Transverse colon (tissue), 4 donors: ENCODE results near the gene SGTB. TPM values are rescaled to one million over a fixed set of nuclear protein-coding genes. Genes with fewer than 3 reads are reported as not detected.

Experiments
- DNase-seq: peaks from one replicate; pipeline ENCODE4 v3.0.0-alpha.2; 2019
- H3K27ac ChIP-seq, 4 donors: fragments of 200-600 bp; sonication (generic); 2 replicates each; pipeline ENCODE4 v1.5.1; 2016 to 2018; ENCODE audit warnings: inconsistent platforms in 4 of 4
- H3K27me3 ChIP-seq: fragments of 200-600 bp; sonication (generic); 2 replicates; pipeline ENCODE4 v1.5.1; 2017; ENCODE audit warnings: inconsistent platforms
- H3K36me3 ChIP-seq, 4 donors: fragments of 200-600 bp; sonication (generic); 2 replicates each; pipeline ENCODE4 v1.5.1; 2017 to 2019; ENCODE audit warnings: inconsistent platforms in 4 of 4
- H3K4me1 ChIP-seq, 4 donors: fragments of 200-600 bp; sonication (generic); 2 replicates each; pipeline ENCODE4 v1.5.1; 2017 to 2020; ENCODE audit warnings: inconsistent platforms in 4 of 4
- H3K4me3 ChIP-seq, 4 donors: fragments of 200-600 bp; sonication (generic); 1 replicate in 1 of 4; 2 replicates in 3 of 4; pipeline versions ENCODE4 v1.5.1 to v1.6.1; 2017 to 2019; ENCODE audit warnings: inconsistent platforms in 4 of 4
- H3K9me3 ChIP-seq, 2 donors: fragments of 200-600 bp; sonication (generic); 2 replicates each; pipeline ENCODE4 v1.5.1; 2017 to 2019; ENCODE audit warnings: inconsistent platforms in 2 of 2
- CTCF ChIP-seq, 5 experiments: fragments of 200-600 bp in 3 of 5; fragments of 450-650 bp in 2 of 5; sonication (generic) in 3 of 5; IDR thresholded peaks; 1 replicate in 2 of 5; 2 replicates in 3 of 5; pipeline ENCODE4 v1.5.1; 2016 to 2017; ENCODE audit warnings: antibody characterized with exemption in 5 of 5, inconsistent platforms in 3 of 5, mild to moderate bottlenecking in 2 of 5, moderate library complexity in 1 of 5
- EP300 ChIP-seq: sonication (generic); formaldehyde crosslinking; IDR thresholded peaks from one replicate; pipeline ENCODE4 v1.6.1; 2017; ENCODE audit warnings: antibody characterized with exemption, low read depth
- POLR2A ChIP-seq: fragments of 450-650 bp; IDR thresholded peaks from one replicate; pipeline ENCODE4 v1.6.1; 2016; ENCODE audit warnings: antibody characterized with exemption, mild to moderate bottlenecking, moderate library complexity
- POLR2AphosphoS5 ChIP-seq, 3 donors: sonication (generic); formaldehyde crosslinking; IDR thresholded peaks; one replicate each; pipeline ENCODE4 v1.6.1; 2016; ENCODE audit warnings: antibody characterized with exemption in 3 of 3
- WGBS, 2 donors: methylation state at CpG; one replicate each; pipeline ENCODE4 v1.1.5; 2018; ENCODE audit warnings: low coverage in 1 of 2; 5-methylcytosine and 5-hydroxymethylcytosine counted together
- in situ Hi-C, 4 donors: fragments of 200-750 bp; cut with MboI; loops; one replicate each; pipeline versions ENCODE4 v1.15.0 to v1.15.1; 2017; ENCODE audit warnings: low sequenced_read_pairs in 3 of 4, low pct_ligation_motif_present in 1 of 4, low pct_unique_long_range_greater_than_20kb in 1 of 4
- intact Hi-C: fragments of 100-400 bp; cut with DNase I; formaldehyde crosslinking; loops from one replicate; pipeline ENCODE4 v1.15.1; 2023; ENCODE audit warnings: low total_unique reads
- total RNA-seq, 4 donors: library from RNA; depleted of rRNA; stranded (reverse); fragments of >200 nt; gene quantifications; one replicate each; pipeline ENCODE4 v1.1.0, GENCODE V29; 2016

The SGTB gene
- total RNA-seq, 4 donors from 2014 or later, result 0.37 to 9.2 (median 4.0) TPM

- Histone ChIP-seq H3K4me1 (peaks cover 0 to 7% (median 0%) of the 10 kb centered on the region in 4 donors), H3K27ac (no peak overlapping the region), H3K27me3 (no peaks in the 10 kb centered on the region), H3K9me3 (no peaks in the 10 kb centered on the region), H3K36me3 (no peaks in the 10 kb centered on the region), H3K4me3 (no peak overlapping the region)
- intact Hi-C loops (no loop called here), in situ Hi-C loops (no loop called here)
- DNase-seq, result no peak
- no peak for TF ChIP-seq EP300
- TF ChIP-seq POLR2AphosphoS5 (IDR thresholded peaks at IDR 0.05), result no peak
- no peak for TF ChIP-seq CTCF (IDR thresholded peaks at IDR 0.05)
- no peak for TF ChIP-seq POLR2A
These were observed 74.0 kb downstream of the SGTB start for GRCh38 chr5:65647941-65648340.

DNA sequence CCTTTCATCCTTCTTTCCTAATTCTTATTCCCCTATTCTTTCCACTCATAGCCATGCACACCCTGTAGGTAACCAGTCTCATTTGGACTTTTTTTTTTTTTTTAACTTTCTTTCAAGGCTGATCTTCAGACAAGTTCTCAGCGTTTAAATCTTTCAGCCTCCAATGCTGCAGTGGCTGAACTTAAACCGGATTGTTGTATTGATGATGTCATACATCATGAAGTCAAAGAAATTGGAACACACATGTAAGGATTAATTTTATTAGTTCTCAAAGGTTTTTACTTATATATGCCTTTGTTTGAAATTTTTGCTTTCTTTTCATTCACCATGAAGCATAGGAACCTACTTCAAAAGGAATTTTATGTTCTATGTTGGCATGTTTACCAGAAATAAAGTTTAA is 75.0 kb downstream of the SGTB start:
- H3K4me1 ChIP-seq, result peaks cover 0 to 7% (median 0%) of the 10 kb centered on the region in 4 donors
- in situ Hi-C loops (no loop called here), intact Hi-C loops (no loop called here)
- H3K9me3 ChIP-seq, result no peaks in the 10 kb centered on the region
- no peaks in the 10 kb centered on the region for H3K36me3 ChIP-seq
- no peak for DNase-seq
- H3K4me3 ChIP-seq, result no peak overlapping the region
- H3K27ac ChIP-seq, result no peak overlapping the region
- H3K27me3 ChIP-seq, result no peaks in the 10 kb centered on the region
- WGBS, 2 donors, result 77 to 87% methylated on average over 2 of the region's 2 CpGs
- TF ChIP-seq POLR2A (no peak), POLR2AphosphoS5 (IDR thresholded peaks at IDR 0.05) (no peak), CTCF (IDR thresholded peaks at IDR 0.05) (no peak)

GRCh38 chr5:65640240-65640639 is 81.7 kb downstream of the SGTB start:
- Histone ChIP-seq H3K27ac (no peak overlapping the region), H3K9me3 (no peaks in the 10 kb centered on the region), H3K4me1 (no peaks in the 10 kb centered on the region), H3K4me3 (no peak overlapping the region), H3K36me3 (peaks cover 0 to 25% (median 7%) of the 10 kb centered on the region in 4 donors), H3K27me3 (no peaks in the 10 kb centered on the region)
- in situ Hi-C loops, result no loop called here
- DNase-seq, result no peak
- intact Hi-C loops, result no loop called here
- no peak for TF ChIP-seq POLR2A
- no peak for TF ChIP-seq CTCF (IDR thresholded peaks at IDR 0.05)
- no peak for TF ChIP-seq EP300
- no peak for TF ChIP-seq POLR2AphosphoS5 (IDR thresholded peaks at IDR 0.05)
- WGBS, 2 donors, result 86 to 96% methylated on average over 4 of the region's 4 CpGs

DNA sequence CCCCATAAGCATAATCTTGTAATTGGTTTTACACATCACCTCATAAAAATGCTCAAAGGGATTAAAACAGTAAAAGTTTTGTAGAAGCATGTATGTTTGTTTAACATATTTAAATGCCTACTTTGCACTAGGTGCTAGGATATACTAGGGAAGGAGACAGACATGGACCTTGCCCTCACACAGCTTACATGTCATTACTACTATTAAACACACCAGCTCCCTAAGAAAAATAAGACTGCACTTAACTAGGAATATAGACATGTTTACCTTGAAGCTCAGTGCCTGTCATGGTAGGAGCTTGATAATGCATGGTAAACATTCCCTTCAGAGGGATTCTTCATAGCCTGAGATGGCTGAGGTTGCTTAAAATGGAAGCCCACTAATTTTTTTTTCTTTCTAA is 90.9 kb downstream of the SGTB start:
- no peak overlapping the region for H3K27ac ChIP-seq
- peaks cover 2 to 4% (median 3%) of the 10 kb centered on the region in 4 donors for H3K4me1 ChIP-seq
- intact Hi-C loops, result no loop called here
- in situ Hi-C loops, result no loop called here
- no peak for TF ChIP-seq POLR2AphosphoS5 (IDR thresholded peaks at IDR 0.05)
- no peak for TF ChIP-seq EP300
- DNase-seq, result no peak
- H3K27me3 ChIP-seq, result no peaks in the 10 kb centered on the region
- no peaks in the 10 kb centered on the region for H3K9me3 ChIP-seq
- no peak overlapping the region for H3K4me3 ChIP-seq
- peaks cover 0 to 10% (median 4%) of the 10 kb centered on the region in 4 donors for H3K36me3 ChIP-seq

- peak overlapping the region in 3 of 4 donors; percentile 82 to 89 (median 85) for H3K27ac ChIP-seq
- H3K9me3 ChIP-seq, result no peaks in the 10 kb centered on the region
- TF ChIP-seq CTCF (IDR thresholded peaks at IDR 0.05) (no peak), POLR2A (no peak), EP300 (no peak), POLR2AphosphoS5 (IDR thresholded peaks at IDR 0.05) (no peak)
- in situ Hi-C loops, result no loop called here
- peak overlapping the region; percentile 57 to 86 (median 82) for H3K4me3 ChIP-seq
- H3K27me3 ChIP-seq, result no peaks in the 10 kb centered on the region
- DNase-seq, result no peak
- H3K4me1 ChIP-seq, result peaks cover 15 to 33% (median 21%) of the 10 kb centered on the region in 4 donors
- intact Hi-C loops, result no loop called here
- peaks cover 0 to 10% (median 3%) of the 10 kb centered on the region in 4 donors for H3K36me3 ChIP-seq
- 51 to 52% methylated on average over 6 of the region's 6 CpGs for WGBS, 2 donors
These were observed 96.2 kb downstream of the SGTB start for GRCh38 chr5:65625743-65626142.
